ENCODE measurements around the gene PRPF6.

PRPF6 gene

DNA sequence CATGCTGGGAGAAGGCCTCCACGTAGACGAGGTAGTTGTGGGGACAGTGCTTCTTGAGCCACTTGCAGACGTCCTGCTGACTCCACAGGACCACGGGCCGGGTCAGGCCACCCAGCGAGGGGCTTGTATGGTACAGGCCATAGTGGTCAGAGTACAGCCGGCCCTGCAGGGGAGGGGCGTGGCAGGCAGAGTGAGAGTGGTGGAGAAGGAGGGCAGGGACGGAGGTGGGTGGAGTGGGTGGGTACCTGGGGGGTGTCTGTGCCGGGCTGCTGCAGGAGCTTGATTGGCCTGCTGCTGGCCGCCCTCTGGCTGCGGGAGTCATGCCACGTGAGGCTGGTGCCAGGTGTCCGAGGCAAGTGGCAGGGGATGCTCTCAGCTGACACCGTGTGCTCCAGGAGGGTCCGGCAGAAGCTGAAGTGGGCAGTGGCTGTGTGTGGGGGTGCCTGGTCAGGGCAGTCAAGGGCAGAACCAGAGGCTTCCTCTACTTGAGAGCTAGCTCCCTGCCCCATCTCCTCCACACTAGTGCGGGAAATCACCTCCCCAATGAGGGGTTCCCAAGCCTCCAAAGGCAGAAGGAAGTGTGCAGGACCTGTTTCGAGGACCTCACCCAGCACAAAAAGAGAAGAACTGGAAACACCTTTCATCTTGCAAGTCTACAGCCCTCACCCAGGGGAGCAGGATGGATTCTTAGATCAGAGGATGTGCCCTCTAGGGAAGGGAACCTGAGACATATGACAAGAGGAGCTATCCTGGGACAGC is 3.8 kb upstream of the PRPF6 start:
- TF ChIP-seq, protein P1, sequence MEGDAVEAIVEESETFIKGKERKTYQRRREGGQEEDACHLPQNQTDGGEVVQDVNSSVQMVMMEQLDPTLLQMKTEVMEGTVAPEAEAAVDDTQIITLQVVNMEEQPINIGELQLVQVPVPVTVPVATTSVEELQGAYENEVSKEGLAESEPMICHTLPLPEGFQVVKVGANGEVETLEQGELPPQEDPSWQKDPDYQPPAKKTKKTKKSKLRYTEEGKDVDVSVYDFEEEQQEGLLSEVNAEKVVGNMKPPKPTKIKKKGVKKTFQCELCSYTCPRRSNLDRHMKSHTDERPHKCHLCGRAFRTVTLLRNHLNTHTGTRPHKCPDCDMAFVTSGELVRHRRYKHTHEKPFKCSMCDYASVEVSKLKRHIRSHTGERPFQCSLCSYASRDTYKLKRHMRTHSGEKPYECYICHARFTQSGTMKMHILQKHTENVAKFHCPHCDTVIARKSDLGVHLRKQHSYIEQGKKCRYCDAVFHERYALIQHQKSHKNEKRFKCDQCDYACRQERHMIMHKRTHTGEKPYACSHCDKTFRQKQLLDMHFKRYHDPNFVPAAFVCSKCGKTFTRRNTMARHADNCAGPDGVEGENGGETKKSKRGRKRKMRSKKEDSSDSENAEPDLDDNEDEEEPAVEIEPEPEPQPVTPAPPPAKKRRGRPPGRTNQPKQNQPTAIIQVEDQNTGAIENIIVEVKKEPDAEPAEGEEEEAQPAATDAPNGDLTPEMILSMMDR (IDR thresholded peaks at IDR 0.05; ENCODE audit: insufficient read depth, low read depth, low read length, missing control alignments): no peak
- no peak overlapping the region for H3K4me3 ChIP-seq (ENCODE audit: low read length)
- DNase-seq (ENCODE audit: low read depth): no peak

DNA sequence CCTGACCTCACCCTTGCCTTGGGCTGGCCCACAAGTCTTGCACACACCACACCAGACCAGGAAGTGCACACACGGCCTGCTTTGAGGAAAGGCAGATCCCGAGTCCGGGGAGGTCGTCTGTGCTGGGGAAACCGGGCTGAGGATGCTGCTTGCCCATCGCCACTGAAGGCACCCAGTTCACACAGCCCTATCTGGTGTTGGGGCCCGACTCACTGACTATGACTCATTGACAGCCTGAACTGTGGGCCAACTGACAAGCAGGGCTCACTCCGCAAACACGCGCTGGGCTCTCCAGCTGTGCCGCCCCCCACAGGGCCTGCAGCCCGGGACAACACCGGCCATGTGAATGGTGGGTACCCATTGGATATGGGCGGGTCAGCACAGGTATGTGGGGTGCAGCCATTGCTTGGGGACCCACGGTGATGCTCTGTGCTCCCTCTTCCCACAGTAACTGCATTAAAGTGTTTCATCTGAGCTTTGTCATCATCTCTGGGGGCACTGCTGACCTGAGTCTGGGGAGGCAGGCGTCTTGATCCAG is 3.1 kb upstream of the PRPF6 start:
- H3K4me3 ChIP-seq (ENCODE audit: low read length): no peak overlapping the region
- TF ChIP-seq, protein P1 (IDR thresholded peaks at IDR 0.05; ENCODE audit: insufficient read depth, low read depth, low read length, missing control alignments): no peak
- peak; percentile 73 for DNase-seq (ENCODE audit: low read depth)

DNA sequence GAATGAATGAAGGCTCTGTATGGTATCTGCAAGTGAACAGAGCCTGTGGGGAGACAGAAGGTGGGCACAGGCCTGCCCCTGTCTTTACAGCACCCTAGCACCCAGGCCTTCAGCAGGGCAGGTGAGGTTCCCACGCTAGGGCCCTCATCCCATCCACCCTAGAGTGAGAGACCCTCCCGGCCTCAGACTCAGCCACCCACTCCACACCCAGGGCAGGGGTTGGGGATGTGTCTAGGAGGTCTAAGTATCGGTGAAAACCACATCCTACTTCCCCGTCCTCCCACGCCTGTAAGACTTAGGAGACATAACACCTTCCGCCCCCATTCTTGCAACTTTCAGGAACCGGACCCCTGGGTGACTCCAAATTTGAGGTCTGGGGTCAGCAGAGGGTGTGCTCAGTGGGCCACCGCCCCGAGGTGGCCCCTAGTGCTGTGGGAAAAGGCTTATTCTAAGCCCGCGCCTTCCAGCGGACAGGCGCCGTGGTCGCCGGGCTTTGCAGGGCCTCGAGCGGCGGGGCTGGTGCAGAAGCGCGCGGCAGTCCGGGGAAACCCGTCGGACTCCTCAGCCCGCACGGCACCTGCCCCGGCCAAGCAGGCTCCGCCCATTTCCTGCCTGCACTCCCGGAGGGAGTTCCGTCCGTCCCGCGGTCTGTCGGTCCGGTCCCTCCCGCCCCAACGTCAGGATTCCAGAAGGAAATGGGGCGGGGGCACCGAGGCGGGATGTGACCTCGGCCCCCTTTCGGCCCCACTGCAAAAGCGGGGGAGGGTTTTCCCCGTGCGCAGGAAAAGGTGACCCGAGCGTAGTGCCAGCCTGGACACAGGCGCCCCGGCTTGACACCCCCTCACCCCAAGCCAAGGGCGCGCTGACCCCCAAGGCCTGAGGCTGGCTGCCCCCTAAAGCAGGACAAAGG is 2.4 kb upstream of the PRPF6 start:
- peak overlapping the region; percentile 63 for H3K4me3 ChIP-seq (ENCODE audit: low read length)
- peak; percentile 83 for DNase-seq (ENCODE audit: low read depth)
- TF ChIP-seq, protein P1 (IDR thresholded peaks at IDR 0.05; ENCODE audit: insufficient read depth, low read depth, low read length, missing control alignments): no peak

DNA sequence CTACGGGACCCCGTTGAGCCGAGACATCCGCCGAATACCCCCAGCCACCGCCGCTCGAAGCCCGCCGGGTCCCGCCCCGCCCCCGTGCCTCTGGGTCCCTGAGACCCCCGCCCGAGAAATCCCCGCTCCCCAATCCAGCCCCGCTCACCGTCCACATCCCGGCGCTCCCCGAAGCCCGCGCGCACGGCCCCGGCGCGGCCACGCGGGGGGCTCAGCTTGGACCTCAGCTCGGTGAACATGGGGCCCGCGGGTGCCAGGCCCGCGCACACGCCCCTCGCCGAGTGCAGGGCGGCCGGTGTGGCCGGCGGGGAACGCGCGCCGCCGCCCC is 1.7 kb upstream of the PRPF6 start:
- TF ChIP-seq, protein P1 (IDR thresholded peaks at IDR 0.05; ENCODE audit: insufficient read depth, low read depth, low read length, missing control alignments): peak; percentile 0
- peak overlapping the region; percentile 63 for H3K4me3 ChIP-seq (ENCODE audit: low read length)
- no peak for DNase-seq (ENCODE audit: low read depth)

DNA sequence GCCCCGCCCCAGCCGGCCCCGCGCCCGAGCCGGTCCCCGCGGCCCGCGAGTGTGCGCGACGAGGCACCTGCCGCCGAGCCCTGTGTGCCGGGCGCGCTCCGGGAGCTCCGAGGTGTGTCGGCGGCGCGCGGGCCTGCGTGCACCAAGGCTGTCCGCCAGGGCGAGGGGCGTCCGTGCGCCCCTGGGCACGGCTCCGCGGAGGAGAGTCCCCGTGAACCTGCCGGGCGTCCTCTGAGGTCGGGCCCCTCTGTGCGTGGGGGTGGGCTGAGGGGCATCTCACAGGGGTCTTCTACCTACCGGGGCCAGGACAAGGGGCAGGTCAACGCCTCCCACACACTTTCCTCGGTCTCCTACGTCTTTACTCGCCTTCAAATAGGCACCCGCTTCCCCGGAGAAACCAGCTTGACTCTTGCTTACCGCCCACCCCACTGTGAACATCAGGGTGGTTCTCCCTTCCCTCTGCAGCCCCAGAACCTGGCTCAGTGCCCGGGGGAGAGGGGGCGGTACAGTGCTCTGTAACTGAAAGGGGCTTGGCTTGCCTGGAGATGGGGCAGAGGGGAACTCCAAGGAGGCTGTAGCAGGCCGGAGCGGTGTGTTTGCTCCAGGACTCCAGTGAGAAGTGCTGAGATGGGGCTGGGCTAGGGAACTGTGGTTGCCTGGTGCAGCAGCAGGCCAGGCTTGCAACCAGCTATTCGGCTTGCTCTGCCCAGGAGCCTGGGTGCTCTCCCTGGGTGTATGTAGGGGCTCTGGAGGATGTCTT is 1.2 kb upstream of the PRPF6 start, which contains the start of gene SAMD10:
SAMD10 (minus strand) TSS at position 86 of the 760 bp plus-strand sequence. CDS start 175 bp downstream, outside the sequence.
- peak within 1 kb of the TSS; percentile 93 for H3K4me3 ChIP-seq (ENCODE audit: low read length)
- TF ChIP-seq, protein P1 (IDR thresholded peaks at IDR 0.05; ENCODE audit: insufficient read depth, low read depth, low read length, missing control alignments): peak; percentile 0

DNA sequence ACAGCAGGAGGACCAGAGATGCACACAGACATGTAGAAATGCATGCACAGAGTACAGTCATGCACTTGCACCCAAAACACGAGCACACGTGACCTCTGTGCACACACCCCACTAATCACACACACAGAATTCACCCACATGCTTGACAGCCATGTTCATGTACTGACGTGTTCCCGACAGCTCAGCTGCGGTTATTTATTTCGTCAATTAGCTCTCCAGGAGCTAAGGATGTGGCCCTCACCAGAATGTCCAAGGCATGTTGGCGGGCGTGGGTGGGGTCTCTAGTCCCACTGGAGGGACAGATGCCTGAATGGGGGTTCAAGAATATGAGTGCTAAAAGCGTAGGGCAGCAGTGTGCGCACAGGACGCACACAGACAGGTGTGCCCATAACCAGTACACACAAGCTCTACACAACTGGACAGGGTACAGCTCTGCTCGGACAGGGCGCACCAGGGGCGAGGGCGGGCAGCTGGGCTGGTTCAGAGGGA is 571 bp upstream of the PRPF6 start:
- TF ChIP-seq, protein P1 (IDR thresholded peaks at IDR 0.05; ENCODE audit: insufficient read depth, low read depth, low read length, missing control alignments): no peak
- peak overlapping the region; percentile 93 for H3K4me3 ChIP-seq (ENCODE audit: low read length)
- DNase-seq (ENCODE audit: low read depth): peak; percentile 94

More for the DNA sequence above, 1.2 kb upstream of the PRPF6 start, which contains the start of gene SAMD10:
- DNase-seq (ENCODE audit: low read depth): peak; percentile 42

Measured in epithelial cell of esophagus (primary cell).